Peyer's patch (tissue), 4 donors: ENCODE data around the gene AFF2.

ENCODE experiments used
- POLR2A ChIP-seq, 2 donors: fragments of 450-650 bp; IDR thresholded peaks; one replicate each; pipeline ENCODE4 v1.5.1; 2017; ENCODE audit warnings: antibody characterized with exemption in 2 of 2, mild to moderate bottlenecking in 2 of 2, moderate library complexity in 2 of 2
- TF ChIP-seq, protein P1 (sequence below), 6 experiments: fragments of 450-650 bp in 4 of 6; fragments of 200-600 bp in 2 of 6; sonication (generic) in 1 of 6; IDR thresholded peaks; one replicate each; pipeline ENCODE4 v1.5.1; 2017 to 2019; ENCODE audit warnings: antibody characterized with exemption in 6 of 6, mild to moderate bottlenecking in 3 of 6, moderate library complexity in 1 of 6

DNA sequence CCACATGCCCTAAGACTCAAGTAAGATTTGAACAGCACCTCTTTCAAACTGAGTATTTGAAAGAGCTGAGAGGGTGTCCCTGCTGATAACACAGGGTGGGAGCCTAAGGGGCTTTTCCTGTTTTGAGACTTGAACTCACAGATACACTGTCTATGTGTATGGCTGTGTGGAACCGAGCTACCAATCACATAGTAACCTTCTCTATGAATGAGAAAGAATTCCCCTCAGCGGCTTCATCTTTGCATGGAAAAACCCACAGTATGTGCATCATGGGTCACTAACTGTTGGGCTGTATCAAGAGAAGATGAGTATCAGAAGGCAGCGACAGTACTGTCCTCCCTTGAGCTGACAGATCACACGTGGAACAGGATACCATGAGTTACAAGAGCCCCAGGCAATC lies 336.3 kb downstream of the AFF2 start:
- TF ChIP-seq, protein P1, sequence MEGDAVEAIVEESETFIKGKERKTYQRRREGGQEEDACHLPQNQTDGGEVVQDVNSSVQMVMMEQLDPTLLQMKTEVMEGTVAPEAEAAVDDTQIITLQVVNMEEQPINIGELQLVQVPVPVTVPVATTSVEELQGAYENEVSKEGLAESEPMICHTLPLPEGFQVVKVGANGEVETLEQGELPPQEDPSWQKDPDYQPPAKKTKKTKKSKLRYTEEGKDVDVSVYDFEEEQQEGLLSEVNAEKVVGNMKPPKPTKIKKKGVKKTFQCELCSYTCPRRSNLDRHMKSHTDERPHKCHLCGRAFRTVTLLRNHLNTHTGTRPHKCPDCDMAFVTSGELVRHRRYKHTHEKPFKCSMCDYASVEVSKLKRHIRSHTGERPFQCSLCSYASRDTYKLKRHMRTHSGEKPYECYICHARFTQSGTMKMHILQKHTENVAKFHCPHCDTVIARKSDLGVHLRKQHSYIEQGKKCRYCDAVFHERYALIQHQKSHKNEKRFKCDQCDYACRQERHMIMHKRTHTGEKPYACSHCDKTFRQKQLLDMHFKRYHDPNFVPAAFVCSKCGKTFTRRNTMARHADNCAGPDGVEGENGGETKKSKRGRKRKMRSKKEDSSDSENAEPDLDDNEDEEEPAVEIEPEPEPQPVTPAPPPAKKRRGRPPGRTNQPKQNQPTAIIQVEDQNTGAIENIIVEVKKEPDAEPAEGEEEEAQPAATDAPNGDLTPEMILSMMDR (IDR thresholded peaks at IDR 0.05): no peak
- TF ChIP-seq POLR2A (IDR thresholded peaks at IDR 0.05): no peak
